Lower leg skin (tissue), 4 donors: ENCODE results near the gene NEURL3. TPM values are rescaled to one million over a fixed set of nuclear protein-coding genes. Genes with fewer than 3 reads are reported as not detected.

Source experiments
- DNase-seq, 2 donors: peaks; one replicate each; pipeline ENCODE4 v3.0.0-alpha.2; 2019; ENCODE audit warnings: low spot score in 2 of 2
- H3K4me3 ChIP-seq: fragments of 200-600 bp; sonication (generic); 2 replicates; pipeline ENCODE4 v1.5.1; 2017; ENCODE audit warnings: mild to moderate bottlenecking, low read depth; ENCODE audit not compliant: poor library complexity, severe bottlenecking
- POLR2A ChIP-seq, 2 donors: fragments of 450-650 bp; IDR thresholded peaks; one replicate each; pipeline ENCODE4 v1.6.1; 2016 to 2017; ENCODE audit warnings: antibody characterized with exemption in 2 of 2, mild to moderate bottlenecking in 1 of 2, moderate library complexity in 1 of 2
- WGBS, 2 donors: methylation state at CpG; one replicate each; pipeline ENCODE4 v1.1.5; 2018; 5-methylcytosine and 5-hydroxymethylcytosine counted together
- intact Hi-C: fragments of 100-400 bp; cut with DNase I; formaldehyde crosslinking; loops from one replicate; pipeline ENCODE4 v1.15.0; 2023; ENCODE audit warnings: low total_unique reads
- total RNA-seq, 4 donors: library from RNA; depleted of rRNA; stranded (reverse); fragments of >200 nt; gene quantifications; one replicate each; pipeline ENCODE4 v1.1.0, GENCODE V29; 2016
- TF ChIP-seq, protein P1 (sequence below), 3 donors: fragments of 450-650 bp; IDR thresholded peaks; one replicate each; pipeline ENCODE4 v1.5.1; 2016; ENCODE audit warnings: antibody characterized with exemption in 3 of 3, mild to moderate bottlenecking in 3 of 3, moderate library complexity in 2 of 3

NEURL3 gene
- total RNA-seq, 4 donors from 2014 or later, result 0.57 to 3.0 (median 1.7) TPM

DNA sequence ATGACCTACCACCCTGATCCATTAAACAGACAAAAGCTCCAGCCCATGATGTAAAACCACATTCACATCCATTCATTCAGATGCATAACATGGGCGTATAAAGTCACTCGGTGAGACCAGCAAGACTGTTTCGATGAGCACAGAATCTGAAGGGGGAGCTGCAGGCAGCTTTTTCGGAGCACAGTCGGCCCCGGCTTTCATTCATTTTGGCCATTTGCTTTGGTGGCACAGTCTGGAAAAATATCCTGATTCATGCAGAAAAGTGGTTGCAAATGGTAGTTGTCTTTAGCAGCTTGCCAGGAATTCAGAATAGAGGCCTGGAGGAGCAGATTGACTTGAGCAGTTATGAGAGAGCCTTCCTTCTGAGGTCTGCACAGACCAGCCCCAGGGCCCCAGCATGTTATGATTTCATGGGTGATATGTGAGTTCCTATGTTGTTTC lies 42.6 kb upstream of the NEURL3 start:
- DNase-seq, result no peak
- no peak overlapping the region for H3K4me3 ChIP-seq
- intact Hi-C loops, result no loop called here
- WGBS, 2 donors, result 72 to 76% methylated on average over 6 of the region's 6 CpGs
- TF ChIP-seq, protein P1, sequence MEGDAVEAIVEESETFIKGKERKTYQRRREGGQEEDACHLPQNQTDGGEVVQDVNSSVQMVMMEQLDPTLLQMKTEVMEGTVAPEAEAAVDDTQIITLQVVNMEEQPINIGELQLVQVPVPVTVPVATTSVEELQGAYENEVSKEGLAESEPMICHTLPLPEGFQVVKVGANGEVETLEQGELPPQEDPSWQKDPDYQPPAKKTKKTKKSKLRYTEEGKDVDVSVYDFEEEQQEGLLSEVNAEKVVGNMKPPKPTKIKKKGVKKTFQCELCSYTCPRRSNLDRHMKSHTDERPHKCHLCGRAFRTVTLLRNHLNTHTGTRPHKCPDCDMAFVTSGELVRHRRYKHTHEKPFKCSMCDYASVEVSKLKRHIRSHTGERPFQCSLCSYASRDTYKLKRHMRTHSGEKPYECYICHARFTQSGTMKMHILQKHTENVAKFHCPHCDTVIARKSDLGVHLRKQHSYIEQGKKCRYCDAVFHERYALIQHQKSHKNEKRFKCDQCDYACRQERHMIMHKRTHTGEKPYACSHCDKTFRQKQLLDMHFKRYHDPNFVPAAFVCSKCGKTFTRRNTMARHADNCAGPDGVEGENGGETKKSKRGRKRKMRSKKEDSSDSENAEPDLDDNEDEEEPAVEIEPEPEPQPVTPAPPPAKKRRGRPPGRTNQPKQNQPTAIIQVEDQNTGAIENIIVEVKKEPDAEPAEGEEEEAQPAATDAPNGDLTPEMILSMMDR (IDR thresholded peaks at IDR 0.05), result no peak
- TF ChIP-seq POLR2A (IDR thresholded peaks at IDR 0.05), result no peak

DNA sequence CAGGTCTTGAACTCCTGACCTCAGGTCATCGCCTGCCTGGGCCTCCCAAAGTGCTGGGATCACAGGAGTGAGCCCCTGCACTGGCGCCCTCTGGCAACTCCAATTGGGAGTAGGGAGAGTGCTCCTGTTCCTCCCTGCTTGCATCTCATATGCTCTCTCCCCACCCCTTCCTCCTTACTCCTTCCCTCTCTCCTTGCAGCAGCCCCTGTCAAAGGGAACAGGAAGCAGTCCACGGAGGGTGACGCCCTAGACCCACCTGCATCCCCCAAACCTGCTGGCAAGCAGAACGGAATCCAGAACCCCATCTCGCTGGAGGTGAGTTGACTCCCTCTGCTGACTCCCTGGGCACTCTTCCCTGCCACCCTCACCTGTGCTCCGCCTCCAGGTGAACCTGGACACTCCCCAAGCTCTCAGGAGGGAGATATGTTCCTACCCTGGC lies 42.1 kb upstream of the NEURL3 start:
- TF ChIP-seq POLR2A (IDR thresholded peaks at IDR 0.05), result no peak
- TF ChIP-seq, protein P1 (IDR thresholded peaks at IDR 0.05), result no peak
- no peak for DNase-seq
- intact Hi-C loops, result no loop called here
- 69 to 73% methylated on average over 7 of the region's 7 CpGs for WGBS, 2 donors
- no peak overlapping the region for H3K4me3 ChIP-seq

DNA sequence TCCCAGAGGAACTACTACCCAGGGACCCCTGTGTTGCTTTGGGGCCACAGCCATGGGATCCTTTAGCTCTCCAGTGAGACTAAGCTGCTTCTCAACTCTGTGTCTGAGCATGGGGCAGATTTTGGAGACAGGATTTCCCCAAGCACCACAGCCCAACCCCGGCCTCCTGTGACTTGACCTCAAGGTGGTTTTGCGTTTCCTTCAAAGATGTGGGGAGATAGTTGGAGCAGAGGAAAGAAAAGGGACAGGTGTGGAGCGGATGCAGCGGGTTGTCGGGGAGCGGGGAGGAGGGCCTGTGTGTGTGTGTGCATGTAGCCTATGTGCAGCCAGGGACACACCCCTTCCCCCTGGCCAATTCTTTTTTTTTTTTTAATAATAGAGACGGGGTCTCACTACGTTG lies 41.6 kb upstream of the NEURL3 start:
- intact Hi-C loops, result no loop called here
- H3K4me3 ChIP-seq, result no peak overlapping the region
- TF ChIP-seq, protein P1 (IDR thresholded peaks at IDR 0.05), result no peak
- no peak for TF ChIP-seq POLR2A (IDR thresholded peaks at IDR 0.05)
- 39 to 65% methylated on average over 8 of the region's 8 CpGs for WGBS, 2 donors
- no peak for DNase-seq

DNA sequence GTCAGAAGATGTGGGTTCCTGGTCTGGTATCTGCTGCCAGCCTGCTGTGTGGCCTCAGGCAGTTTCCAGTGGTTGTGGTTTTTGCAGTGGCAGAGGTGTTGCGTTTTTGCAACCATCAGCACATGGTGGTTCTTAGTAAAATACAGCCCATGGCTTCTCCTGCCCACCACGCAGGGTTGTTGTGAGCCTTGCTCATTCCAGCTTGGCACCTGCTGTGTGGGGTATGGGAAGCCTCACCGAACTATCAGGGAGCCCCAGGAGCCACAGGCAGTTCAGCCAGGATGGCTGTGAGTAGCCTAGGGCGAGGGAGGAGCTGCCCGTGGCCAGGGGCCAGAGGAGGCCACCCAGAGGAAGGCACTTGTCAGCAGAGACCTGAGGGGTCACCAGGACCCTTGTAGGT lies 41.2 kb upstream of the NEURL3 start:
- intact Hi-C loops, result no loop called here
- H3K4me3 ChIP-seq, result no peak overlapping the region
- TF ChIP-seq, protein P1 (IDR thresholded peaks at IDR 0.05), result no peak
- no peak for TF ChIP-seq POLR2A (IDR thresholded peaks at IDR 0.05)
- no peak for DNase-seq
- whole genome bisulfite sequencing, 2 donors, result 67 to 81% methylated on average over 5 of the region's 5 CpGs

DNA sequence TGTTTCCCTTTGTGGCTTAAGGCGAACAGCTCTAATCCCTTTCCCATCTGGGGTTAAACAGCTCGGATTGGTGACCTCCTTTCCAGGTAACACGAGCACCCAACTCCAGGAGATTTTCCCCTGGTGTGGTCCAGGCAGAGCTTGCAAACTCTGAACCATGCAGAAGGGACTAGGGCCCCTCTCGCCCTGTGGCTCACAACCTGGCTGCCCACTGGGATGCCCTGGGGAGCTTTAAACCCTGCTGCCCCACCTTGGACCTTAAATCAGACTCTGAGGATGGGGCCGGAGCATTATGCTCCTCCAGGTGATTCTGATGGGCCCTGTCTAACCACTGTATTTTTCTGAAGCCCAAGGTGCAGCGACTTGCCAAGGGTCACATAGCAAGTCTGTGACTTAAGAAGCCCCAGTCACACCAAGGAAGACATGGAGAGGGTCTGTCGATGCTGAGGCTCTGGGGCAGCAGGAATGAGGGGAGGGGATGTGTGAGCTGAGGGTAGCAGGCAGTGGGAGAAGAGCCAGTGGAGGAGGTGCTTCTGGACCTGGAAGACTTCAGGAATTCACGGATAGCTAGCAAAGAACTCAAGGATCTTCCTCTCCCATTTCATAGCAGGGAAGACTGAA lies 37.3 kb upstream of the NEURL3 start:
- H3K4me3 ChIP-seq, result no peak overlapping the region
- TF ChIP-seq, protein P1 (IDR thresholded peaks at IDR 0.05), result no peak
- TF ChIP-seq POLR2A (IDR thresholded peaks at IDR 0.05), result no peak
- whole genome bisulfite sequencing, 2 donors, result 91 to 93% methylated on average over 8 of the region's 8 CpGs
- DNase-seq, result no peak
- intact Hi-C loops, result no loop called here
